Neutrophil (primary cell): ENCODE measurements around the gene AMBN.

Source experiments
- H3K27ac ChIP-seq: fragments of 200-600 bp; sonication (generic); 2 replicates; pipeline ENCODE4 v1.5.1; 2016; ENCODE audit warnings: mild to moderate bottlenecking, moderate library complexity
- H3K27me3 ChIP-seq: fragments of 200-600 bp; sonication (generic); 2 replicates; pipeline ENCODE4 v1.6.0; 2016; ENCODE audit warnings: mild to moderate bottlenecking
- H3K36me3 ChIP-seq: fragments of 200-600 bp; sonication (generic); 2 replicates; pipeline ENCODE4 v1.5.1; 2017
- H3K4me1 ChIP-seq, 2 experiments: fragments of 200-600 bp in 1 of 2; sonication (generic) in 1 of 2; 1 replicate in 1 of 2; 2 replicates in 1 of 2; pipeline versions ENCODE4 v1.5.1 to v1.6.1; 2013 to 2016; ENCODE audit warnings: low read depth in 1 of 2, low read length in 1 of 2, mild to moderate bottlenecking in 1 of 2, moderate library complexity in 1 of 2; ENCODE audit not compliant: control insufficient read depth in 1 of 2, insufficient read depth in 1 of 2
- H3K4me3 ChIP-seq, 2 experiments: fragments of 200-600 bp in 1 of 2; sonication (generic) in 1 of 2; 1 replicate in 1 of 2; 2 replicates in 1 of 2; pipeline ENCODE4 v1.5.1; 2013 to 2016; ENCODE audit warnings: low read depth in 1 of 2, low read length in 1 of 2, mild to moderate bottlenecking in 1 of 2, moderate library complexity in 1 of 2
- H3K9me3 ChIP-seq: fragments of 200-600 bp; sonication (generic); 2 replicates; pipeline ENCODE4 v1.5.1; 2016
- CTCF ChIP-seq: fragments of 200-600 bp; sonication (generic); IDR thresholded peaks from 2 replicates; pipeline ENCODE4 v1.5.1; 2016; ENCODE audit warnings: antibody characterized with exemption

Gene AMBN

DNA sequence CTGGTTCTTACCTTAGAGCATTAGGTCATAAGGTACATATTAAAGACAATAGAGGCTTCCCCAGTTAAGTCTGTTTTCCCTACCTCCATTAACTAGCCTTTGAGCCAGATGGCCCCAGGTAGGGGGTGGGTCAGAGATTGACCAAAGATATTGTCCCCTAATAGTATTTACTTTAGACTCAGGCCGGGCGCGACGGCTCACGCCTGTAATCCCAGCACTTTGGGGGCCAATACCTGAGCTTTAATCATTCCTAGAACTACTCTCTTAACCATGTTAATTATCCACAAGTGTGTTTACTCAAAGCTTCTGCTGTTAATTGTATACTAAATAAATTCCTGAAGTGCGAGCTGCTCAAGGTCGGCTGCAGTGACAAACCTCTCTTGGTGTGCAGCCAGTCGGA lies 28.0 kb upstream of the AMBN start:
- no peaks in the 10 kb centered on the region for H3K9me3 ChIP-seq
- H3K4me1 ChIP-seq = no peaks in the 10 kb centered on the region
- no peak for TF ChIP-seq CTCF
- H3K27me3 ChIP-seq = no peaks in the 10 kb centered on the region
- H3K4me3 ChIP-seq = no peak overlapping the region
- no peak overlapping the region for H3K27ac ChIP-seq
- no peaks in the 10 kb centered on the region for H3K36me3 ChIP-seq

- TF ChIP-seq CTCF = no peak
- Histone ChIP-seq H3K4me1 (no peaks in the 10 kb centered on the region), H3K27ac (no peak overlapping the region), H3K4me3 (no peak overlapping the region), H3K36me3 (no peaks in the 10 kb centered on the region), H3K9me3 (no peaks in the 10 kb centered on the region), H3K27me3 (no peaks in the 10 kb centered on the region)
Measured at GRCh38 chr4:70570796-70571195, 21.3 kb upstream of the AMBN start.

- no peak overlapping the region for H3K4me3 ChIP-seq
- no peaks in the 10 kb centered on the region for H3K9me3 ChIP-seq
- H3K27ac ChIP-seq = no peak overlapping the region
- H3K4me1 ChIP-seq = no peaks in the 10 kb centered on the region
- H3K36me3 ChIP-seq = no peaks in the 10 kb centered on the region
- H3K27me3 ChIP-seq = no peaks in the 10 kb centered on the region
- no peak for TF ChIP-seq CTCF
Measured at GRCh38 chr4:70571772-70572171, 20.3 kb upstream of the AMBN start.

DNA sequence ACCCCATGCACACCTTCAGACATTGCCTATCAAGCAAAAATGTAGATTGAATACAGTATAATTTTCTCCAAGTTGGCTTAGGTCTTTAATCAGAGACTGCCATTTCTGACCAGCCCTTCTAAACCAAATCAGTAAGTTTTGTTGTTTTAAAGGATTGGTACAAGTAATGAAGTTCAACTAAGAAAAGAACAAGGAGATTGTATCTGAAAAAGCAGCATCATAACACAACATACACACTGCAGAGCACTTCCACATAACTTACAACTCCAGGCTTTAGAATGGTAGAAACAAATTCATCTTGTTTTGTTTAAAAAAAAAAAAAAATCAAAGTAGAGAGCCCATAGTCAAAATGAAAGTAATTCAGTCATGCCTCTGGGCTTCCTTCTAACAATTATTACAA lies 16.1 kb upstream of the AMBN start:
- no peaks in the 10 kb centered on the region for H3K4me1 ChIP-seq
- no peak for TF ChIP-seq CTCF

GRCh38 chr4:70577220-70577927 lies 14.7 kb upstream of the AMBN start:
- no peaks in the 10 kb centered on the region for H3K4me1 ChIP-seq
- no peak for TF ChIP-seq CTCF
- H3K27ac ChIP-seq = no peak overlapping the region
- H3K4me3 ChIP-seq = no peak overlapping the region
- H3K9me3 ChIP-seq = no peaks in the 10 kb centered on the region
- H3K27me3 ChIP-seq = no peaks in the 10 kb centered on the region
- no peaks in the 10 kb centered on the region for H3K36me3 ChIP-seq

More for the DNA sequence above, 16.1 kb upstream of the AMBN start:
- Histone ChIP-seq H3K27me3 (no peaks in the 10 kb centered on the region), H3K36me3 (no peaks in the 10 kb centered on the region), H3K9me3 (no peaks in the 10 kb centered on the region), H3K27ac (no peak overlapping the region), H3K4me3 (no peak overlapping the region)
